HTERT RPE-1 (cell line): ENCODE data around the gene CDH13.
"Not testable (repeated sequence)": the region's sequence is repeated elsewhere in the genome, so short reads cannot be mapped to it uniquely, and the experiment has no call there.

Experiments
- in situ Hi-C: fragments of 300-500 bp; cut with MboI; formaldehyde crosslinking; loops from 4 replicates; pipeline ENCODE4 v1.14.3; 2020; ENCODE audit warnings: low sequenced_read_pairs

The CDH13 gene

DNA sequence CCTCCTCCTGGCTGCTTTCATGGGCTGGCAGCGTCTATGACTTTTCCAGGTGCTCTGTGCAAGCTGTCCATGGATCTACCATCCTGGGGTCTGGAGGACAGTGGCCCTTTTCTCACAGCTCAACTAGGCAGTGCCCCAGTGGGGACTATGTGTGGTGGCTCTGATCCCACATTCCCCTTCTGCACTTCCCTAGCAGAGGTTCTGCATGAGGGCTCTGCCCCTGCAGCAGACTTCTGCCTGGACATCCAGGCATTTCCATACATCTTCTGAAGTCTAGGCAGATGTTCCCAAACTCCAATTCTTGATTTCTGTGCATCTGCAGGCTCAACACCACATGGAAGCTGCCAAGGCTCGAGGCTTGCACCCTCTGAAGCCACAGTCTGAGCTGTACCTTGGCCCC, 307.2 kb downstream of the CDH13 start:
- in situ Hi-C loops: not testable (repeated sequence)

- in situ Hi-C loops: no loop called here
Observed at GRCh38 chr16:82935766-82936165, 309.0 kb downstream of the CDH13 start.

DNA sequence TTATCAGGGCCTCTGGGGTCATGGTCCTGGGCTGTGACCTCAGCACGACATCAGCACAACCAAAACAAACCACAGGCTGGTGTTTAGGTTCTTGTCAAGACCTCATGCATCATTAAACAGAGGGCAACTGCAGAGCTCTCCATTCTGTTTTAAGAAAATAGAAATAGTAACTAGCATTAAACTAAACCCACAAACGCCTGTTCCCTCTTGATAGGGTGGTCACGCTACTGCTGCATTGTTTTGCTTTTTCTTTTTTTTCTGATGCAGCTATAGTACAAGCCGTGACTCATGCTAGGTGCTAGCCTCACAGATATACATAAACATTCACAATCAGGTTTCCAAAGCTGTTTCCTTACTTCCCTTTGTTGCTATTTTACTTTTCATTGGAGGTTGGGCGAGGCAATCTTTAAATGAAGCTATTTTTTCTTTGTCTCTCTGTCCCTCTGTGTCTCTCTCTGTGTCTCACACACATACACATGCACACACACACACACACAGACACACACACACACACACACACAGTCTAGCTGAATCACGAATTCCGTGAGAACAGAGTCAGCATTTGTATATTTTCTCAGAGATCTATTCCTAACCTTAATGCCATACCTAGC, 310.3 kb downstream of the CDH13 start:
- in situ Hi-C loops: no loop called here

- in situ Hi-C loops: no loop called here
Observed at GRCh38 chr16:82937926-82938520, 311.3 kb downstream of the CDH13 start.

GRCh38 chr16:82943371-82943770, 316.6 kb downstream of the CDH13 start:
- in situ Hi-C loops: no loop called here

DNA sequence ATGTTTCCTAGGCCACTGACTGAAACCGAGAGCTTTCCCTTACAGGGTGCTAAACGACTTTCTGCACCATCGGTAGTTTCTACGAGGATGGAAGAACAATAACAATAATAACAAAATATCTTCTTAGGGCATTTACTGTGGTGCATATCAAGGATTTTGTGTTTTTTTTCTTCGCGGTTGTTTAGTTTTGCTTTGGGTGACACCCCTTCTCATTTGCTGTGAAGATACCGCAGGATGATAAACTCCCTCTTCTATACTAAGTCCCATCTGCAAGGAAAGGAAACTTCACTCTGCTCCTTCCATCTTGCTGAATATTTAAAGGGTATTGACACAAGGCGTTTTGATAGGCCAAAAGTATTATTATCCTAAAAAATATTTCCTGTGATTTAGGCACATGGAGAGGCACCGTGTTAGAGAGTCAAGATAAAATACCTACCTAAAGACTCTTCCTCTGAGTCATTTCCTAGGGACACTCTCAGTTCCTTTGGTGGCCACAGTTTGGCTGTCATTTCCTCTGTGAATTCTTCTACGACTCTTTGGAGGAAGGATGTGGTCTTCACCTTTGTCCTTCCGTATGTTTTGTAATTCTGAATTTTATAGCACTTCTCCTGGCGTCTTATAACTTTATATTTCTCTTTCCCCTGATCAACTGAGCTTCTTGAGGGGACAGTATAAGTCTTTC, 318.8 kb downstream of the CDH13 start:
- in situ Hi-C loops: no loop called here

GRCh38 chr16:82947698-82948097, 320.9 kb downstream of the CDH13 start:
- in situ Hi-C loops: no loop called here

DNA sequence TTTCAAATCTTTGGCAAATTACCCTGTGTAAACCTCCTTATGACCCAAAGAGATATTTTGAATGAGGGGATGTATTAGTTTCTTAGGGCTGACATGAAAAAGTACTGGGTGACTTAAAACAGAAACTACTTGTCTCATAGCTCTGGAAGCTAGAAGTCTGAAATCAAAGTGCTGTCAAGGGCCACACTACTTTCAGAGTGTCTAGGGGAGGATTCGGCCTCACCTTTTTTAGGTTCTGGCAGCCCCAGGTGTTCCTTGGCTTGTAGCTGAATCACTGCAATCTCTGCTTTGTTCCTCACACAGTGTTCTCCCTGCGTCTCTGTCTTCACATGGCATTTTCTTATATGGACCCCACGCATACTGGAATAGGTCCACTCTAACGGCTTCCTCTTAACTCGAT, 322.2 kb downstream of the CDH13 start:
- in situ Hi-C loops: no loop called here

DNA sequence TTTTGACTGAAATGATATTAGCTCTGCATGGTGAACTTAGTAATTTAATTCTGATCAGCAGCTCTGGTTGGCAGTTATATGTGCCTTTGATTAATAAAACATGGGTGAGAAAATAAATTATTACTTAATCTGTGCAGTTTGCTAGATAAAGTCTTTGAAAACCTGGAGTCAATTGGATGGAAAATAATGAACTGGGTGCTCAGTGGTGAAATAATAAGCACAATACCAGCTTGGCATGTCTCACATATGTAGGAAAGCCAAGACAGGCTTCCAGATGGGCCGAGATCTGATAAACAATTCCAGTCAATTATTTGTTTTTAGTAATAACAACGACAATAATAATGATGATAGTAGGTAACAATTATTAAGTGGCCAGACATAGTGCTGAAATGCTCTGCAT, 326.7 kb downstream of the CDH13 start:
- in situ Hi-C loops: no loop called here

DNA sequence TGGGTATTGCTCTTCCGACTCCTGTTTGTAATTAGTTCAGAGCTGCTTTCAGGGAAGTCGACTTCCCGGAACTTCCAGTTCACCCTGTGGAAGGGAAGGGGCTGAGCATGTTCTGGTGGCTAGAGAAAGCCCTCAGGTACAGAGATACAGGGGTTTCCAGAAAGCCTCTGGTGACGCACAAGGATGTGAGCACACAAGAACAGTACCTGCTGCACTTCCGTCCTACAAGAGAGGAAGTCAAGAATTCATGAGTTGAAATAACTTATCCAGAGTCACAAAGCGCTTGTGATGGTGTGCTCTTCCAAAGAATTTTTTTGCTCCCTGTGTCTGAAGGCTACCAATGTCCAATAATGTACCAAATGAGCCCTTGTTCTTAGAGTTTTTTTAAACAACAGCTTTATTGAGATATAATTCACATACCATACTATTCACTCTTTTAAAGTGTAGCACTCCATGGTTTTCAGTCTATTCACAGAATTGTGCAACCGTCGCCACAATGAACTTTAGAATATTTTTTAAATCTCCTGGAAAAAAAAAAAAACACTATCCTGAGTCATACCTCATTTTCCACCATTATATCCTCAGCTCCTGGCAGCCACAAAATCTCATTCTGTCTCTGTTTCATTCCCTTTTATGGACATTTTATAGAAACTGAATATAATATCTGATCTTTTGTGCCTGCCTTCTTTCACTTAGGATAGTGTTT, 327.6 kb downstream of the CDH13 start:
- in situ Hi-C loops: no loop called here

GRCh38 chr16:82955741-82956348, 329.1 kb downstream of the CDH13 start:
- in situ Hi-C loops: no loop called here

- in situ Hi-C loops: no loop called here
Observed at GRCh38 chr16:82957212-82957611, 330.4 kb downstream of the CDH13 start.

DNA sequence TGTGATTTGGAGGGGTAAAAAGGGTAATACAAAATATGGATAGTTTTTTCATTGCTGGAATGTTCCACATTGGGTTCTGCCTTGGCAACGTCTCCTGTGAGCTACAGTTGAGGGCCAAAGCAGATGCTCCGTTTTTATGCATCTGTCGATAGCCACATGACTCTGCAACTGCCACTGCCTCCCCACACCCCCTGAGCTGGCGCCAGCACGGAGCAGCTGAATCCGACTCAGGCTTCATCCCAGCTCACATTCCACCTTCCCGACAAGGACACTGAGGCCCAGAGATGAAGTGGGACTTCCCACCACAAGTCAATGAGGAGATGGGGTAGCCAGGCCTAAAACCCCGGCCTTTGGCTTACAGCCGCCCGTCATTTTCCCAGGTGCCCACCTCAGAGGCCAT, 334.1 kb downstream of the CDH13 start:
- in situ Hi-C loops: no loop called here

DNA sequence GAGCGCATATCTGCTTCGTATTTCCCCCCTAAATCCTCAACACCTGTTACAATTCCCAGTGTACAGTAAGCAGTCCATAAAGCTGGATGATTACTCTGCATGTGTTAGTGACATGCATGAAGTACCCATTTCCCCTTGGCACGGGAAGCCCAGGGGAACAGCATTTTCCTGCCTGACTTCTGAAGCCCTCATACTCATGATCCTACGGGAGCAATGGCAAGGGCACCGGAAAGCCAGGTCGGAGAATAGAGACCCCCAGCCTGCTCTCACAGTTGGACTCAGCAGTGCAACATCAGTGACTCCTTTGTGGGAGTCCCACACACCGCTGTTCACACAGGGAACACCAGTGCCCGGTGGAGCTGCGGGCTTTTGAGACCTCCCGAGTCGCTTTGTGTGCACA, 336.9 kb downstream of the CDH13 start:
- in situ Hi-C loops: no loop called here

DNA sequence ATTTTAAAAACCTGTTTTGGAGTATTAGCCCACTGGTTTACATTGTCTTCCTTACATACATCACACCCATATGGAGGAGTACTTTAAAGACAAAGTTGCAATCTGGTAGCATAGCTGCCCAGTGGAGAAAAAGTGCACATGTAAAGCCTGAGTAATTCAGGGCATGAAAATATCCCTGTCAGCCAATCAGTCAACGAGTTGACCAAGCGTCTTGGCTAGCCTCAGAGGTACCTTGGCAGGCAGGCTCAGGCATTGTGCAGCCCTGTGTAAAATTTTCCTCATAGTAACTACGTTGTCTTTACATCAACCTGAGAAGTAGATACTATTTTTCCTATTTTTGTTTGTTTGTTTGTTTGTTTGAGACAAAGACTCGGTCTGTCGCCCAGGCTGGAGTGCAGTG, 339.0 kb downstream of the CDH13 start:
- in situ Hi-C loops: no loop called here

DNA sequence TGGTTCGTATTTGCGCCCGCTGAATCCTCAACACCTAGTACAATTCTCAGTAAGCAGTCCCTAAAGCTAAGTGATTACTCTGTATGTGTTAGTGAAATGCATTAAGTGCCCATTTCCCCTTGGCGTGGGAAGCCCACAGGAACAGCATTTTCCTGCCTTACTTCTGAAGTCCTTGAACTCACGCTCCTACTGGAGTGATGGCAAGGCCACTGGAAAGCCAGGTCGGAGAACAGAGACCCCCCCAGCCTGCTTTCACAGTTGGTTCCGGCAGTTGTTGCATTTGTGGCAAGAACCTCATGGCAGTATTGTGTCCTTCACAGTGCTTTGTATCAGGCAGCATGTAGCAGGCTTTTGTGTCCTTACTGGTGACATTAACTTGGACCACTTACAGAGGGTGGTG, 340.7 kb downstream of the CDH13 start:
- in situ Hi-C loops: no loop called here

- in situ Hi-C loops: no loop called here
Observed at GRCh38 chr16:82971126-82971525, 344.4 kb downstream of the CDH13 start.

DNA sequence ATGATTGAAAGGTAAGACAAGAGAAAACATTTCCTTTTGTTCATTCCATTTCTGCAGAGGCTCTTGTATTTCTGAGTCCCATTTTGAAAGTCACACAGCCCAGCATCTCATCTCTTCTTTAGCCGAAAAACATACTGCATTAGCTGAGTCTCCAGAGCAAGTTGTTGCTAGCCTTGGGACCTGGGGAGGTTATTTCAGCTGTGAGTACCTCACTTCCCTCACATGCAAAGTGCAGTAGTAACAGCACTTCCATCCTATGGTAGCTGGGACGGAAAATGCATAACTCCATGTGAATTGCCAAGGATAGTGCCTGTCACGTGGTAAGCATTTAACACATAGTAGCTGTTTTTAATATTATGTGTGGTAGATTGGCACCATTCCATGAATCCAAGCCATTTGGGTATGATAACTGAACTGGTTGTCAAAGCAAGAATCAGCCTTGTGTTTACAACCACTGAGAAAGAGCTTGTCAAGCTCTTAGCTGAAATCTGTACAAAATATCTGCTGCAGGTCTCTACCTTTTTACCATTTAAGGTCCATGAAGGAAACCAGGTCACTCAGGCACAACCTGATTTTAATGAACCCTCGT, 345.7 kb downstream of the CDH13 start:
- in situ Hi-C loops: no loop called here

GRCh38 chr16:82979406-82980111, 352.8 kb downstream of the CDH13 start:
- in situ Hi-C loops: no loop called here

DNA sequence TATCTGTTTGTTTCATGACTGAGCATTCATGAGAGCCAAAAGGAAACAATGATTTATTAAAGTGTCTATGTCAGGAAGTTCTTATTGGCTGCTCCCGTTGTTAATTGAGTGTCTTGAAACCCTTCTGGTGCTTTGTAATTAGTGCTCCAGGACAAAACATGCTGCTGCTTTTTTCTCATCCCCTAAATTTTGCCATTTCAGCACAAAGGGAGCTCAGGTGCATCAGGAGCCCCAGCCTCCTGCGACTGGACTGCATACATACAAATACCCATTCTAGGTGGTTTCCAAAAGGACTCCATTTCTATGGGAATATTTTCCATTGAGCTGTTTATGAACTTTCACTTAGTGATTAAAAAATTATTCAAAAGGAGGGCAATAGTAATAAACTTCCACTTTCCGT, 354.0 kb downstream of the CDH13 start:
- in situ Hi-C loops: no loop called here

- in situ Hi-C loops: no loop called here
Observed at GRCh38 chr16:82987767-82988166, 361.0 kb downstream of the CDH13 start.
